NCI-H187 treated with DMSO at 0.1 percent for 48 hours (cell line): ENCODE data around the gene RERGL.
"Not testable (repeated sequence)": the region's sequence is repeated elsewhere in the genome, so short reads cannot be mapped to it uniquely, and the experiment has no call there.

Source experiments
- DNase-seq: peaks from one replicate; lab custom pipeline; 2025; lab: John Stamatoyannopoulos, UW

The RERGL gene, protein sequence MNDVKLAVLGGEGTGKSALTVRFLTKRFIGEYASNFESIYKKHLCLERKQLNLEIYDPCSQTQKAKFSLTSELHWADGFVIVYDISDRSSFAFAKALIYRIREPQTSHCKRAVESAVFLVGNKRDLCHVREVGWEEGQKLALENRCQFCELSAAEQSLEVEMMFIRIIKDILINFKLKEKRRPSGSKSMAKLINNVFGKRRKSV

GRCh38 chr12:18090093-18090492 is at the start of gene RERGL:
Gene RERGL, minus strand, starts transcription at chr12:18090193. Its CDS starts 53 bp downstream, at chr12:18090140.
- DNase-seq, result no peak

- no peak for DNase-seq
Measured at GRCh38 chr12:18139254-18139653, 49.3 kb upstream of the RERGL start.

DNA sequence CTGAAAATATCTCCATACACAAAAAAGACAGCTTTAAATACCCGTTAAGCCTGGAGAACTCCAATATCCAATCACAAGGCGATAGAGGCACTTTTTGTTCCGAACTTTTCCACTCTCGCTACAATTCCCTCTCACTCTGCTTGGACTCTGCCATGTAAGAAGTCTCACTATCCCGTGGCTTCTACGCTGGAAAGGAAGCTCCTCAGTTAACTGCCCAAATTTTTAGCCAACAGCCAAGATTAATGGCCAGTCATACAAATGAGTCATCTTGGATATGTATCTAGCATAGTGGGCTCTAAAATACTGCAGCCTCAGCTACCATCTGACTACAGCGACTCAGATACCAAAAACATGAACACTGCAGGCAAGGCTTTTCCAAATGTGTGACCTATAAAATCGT is 45.5 kb upstream of the RERGL start:
- DNase-seq, result no peak

DNA sequence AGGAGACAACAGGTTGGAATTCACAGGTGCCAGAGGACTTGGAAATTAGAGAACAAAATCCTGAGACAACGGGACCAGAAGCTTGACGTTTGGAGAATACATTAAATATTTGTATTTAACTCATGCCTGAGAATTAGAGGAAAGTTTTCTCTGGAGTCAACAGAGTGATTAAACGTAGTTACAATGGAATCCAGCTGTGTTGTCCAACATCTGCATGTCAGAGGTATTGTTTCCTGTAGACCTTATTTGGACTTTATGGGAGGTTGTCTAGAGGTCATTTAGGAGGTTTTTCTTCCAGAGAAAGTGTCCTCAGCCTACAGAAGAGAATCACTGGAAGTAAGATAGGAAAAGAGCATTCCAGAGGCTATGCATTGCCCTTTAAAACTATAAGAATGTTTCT is 45.1 kb upstream of the RERGL start:
- no peak for DNase-seq

DNA sequence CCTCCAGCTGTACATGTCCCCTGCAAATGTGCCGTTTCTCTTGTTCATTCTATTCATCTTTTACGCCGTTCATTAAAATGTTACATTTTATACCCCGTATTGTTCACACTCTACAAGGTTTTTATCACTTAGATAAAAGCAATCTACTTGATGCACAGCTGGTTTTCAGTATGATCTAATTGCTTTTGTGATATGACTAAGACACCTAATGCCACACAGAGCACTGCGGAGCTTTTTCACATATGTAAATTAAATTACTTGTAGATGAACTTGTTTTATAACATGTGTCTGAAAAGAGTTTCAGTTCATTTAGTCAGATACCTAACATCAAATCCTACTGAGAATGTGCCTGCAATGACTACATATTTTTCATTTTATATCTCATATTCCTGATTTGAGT is 40.9 kb upstream of the RERGL start:
- no peak for DNase-seq

DNA sequence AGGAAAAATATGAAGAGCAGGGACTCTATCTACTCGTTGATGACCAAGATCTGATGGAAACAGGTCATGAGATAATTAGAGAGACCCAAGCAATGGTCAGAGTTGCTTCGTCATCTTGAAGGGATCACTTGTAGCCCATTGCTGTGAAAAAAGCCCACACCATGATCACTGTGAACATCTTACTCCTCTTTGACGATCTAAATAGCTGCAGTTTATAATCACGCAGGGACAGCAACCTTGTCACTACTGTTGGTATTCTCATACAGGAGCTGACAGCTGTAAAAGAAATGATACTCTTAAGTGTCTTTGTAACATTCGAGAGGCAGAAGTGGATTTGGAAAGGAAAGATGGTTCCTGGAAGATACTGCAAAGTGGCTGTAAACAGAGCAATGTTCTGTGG is 33.7 kb upstream of the RERGL start:
- DNase-seq, result no peak

GRCh38 chr12:18120899-18121298 is 30.9 kb upstream of the RERGL start:
- DNase-seq, result no peak

DNA sequence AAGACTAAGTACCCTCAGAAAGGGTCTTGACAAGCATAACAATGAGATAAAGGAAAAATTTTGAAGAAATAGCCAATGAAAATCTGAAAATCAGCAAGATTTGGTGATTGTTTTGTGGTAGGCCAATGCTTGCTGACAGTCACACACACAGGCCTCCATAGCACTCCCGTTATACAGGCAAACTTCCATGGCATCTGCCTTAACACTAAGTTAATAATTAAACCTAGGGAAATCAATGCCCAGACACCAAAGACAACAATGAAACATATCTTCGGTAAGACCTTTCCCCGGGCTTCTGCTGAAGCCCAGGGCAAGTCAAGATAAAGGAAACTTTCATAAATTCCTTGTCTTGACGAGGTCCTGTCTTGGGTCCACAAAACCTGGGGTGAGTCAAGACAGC is 18.6 kb upstream of the RERGL start:
- DNase-seq, result no peak

DNA sequence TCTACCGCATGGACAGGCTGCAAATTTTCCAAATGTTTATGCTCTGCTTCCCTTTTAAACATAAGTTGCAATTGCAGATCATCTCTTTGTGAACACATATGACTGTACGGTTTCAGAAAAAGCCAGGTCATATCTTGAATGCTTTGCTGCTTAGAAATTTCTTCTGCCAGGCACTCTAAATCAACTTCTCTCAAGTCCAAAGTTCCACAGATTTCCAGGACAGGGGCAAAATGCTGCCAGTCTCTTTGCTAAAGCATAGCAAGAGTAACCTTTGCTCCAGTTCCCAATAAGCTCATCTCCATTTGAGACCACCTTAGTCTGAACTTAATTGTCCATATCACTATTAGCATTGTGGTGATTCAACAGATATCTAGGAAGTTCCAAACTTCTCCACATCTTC is 13.6 kb upstream of the RERGL start:
- DNase-seq, result no peak

- no peak for DNase-seq
Measured at GRCh38 chr12:18101043-18101442, 11.1 kb upstream of the RERGL start.

GRCh38 chr12:18084080-18084479 is 5.9 kb downstream of the RERGL start:
- no peak for DNase-seq

- no peak for DNase-seq
Measured at GRCh38 chr12:18079541-18080246, 10.3 kb downstream of the RERGL start.

GRCh38 chr12:18074001-18074400 is 16.0 kb downstream of the RERGL start:
- DNase-seq, result no peak

DNA sequence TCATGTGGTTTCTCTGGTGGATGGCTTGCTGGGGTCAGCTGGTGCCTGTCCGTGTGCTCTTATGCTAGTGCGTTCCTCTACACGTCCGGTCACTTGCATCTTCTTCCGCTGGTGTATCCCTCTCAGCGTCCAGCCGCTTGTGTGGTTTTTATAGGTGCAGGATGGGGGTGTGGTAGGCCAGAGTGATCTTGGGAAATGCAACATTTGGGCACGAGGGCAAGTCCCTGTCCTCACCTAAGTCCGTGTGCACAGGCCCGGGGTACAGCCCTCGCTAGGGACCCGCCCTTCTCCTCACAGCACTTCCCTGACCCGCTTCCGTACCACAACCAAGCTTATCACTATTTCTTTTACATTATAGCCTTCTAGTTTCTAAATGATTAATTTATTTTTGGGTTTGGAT is 17.3 kb downstream of the RERGL start:
- no peak for DNase-seq

DNA sequence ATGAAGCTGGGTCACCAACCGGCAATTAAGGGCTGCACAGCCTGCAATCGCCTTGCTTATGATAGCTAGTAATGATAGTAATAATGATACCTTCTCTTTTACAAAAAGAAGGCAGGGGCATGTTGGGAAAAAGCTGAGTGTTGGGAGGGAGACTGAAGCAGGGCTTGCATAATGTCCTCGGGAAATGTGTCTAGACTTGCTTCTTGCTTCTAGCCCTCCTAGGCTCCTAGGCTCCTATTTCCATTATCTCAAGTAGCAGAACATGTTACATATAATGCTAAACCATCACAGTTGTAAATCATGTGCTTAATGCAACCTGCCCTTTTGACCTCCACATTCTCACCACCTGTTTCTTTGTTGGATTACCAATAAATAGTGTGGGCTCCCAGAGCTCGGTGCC is 18.7 kb downstream of the RERGL start:
- no peak for DNase-seq

DNA sequence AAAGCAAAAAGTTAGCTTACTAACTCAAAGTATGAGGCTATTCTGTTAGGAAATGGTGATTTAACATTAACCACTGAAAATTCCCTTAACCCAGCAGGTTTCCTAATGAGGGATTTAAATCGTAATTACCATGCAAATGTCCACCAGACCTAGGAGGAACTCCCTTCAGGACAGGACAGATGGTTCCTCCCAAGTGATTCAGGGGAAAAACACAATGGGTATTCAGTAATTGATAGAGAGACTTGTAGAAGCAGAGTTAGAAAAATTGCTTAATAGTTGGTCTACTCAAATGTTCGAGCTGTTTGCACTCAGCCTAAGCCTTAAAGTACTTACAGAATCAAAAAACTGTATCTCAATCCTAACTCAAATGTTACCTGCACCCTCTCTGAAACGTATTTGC is 21.6 kb downstream of the RERGL start:
- no peak for DNase-seq

DNA sequence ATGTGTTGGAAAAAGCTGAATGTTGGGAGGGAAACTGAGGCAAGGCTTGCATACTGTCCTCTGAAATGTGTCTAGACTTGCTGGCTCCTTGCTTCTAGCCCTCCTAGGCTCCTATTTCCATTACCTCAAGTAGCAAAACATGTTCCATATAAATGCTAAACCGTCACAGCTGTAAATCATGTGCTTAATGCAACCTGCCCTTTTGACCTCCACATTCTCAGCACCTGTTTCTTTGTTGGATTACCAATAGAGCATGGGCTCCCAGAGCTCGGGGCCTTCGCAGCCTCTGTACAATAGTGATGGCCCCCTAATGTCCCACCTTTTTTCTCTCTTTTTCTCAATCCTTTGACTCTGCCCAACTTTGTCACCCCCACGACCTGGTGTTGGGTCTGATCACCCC is 23.3 kb downstream of the RERGL start:
- no peak for DNase-seq

DNA sequence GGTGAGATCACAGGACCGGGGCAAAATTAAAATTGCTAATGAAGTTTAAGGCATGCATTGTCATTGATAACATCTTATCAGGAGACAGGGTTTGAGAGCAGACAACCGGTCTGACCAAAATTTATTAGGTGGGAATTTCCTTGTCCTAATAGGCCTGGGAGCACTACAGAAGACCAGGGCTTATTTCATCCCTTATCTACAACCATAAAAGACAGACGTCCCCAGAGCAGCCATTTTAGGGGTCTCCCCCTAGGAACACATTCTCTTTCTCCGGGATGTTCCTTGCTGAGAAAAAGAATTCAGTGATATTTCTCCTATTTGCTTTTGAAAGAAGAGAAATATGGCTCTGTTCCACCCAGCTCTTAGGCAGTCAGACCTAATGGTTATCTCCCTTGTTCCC is 27.1 kb downstream of the RERGL start:
- not testable (repeated sequence) for DNase-seq

DNA sequence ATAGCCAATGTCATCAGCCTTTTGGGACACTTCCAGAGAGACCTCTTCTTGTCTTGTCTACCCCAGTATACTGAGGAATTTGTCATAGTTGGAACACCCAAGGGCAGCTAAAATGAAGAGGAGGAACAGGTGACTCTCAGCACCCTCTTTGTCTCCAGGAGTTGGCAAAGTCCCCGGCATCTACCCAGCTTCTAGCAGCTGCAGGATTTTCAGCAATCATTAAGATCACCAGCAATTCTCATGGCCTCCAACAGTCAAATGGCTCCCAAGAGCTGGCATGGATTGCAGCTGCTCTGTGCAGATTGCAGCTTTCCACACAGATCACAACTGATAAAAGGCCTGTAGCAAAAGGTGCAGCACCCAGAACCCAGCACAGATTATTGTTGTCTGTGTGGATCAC is 32.9 kb downstream of the RERGL start:
- no peak for DNase-seq

DNA sequence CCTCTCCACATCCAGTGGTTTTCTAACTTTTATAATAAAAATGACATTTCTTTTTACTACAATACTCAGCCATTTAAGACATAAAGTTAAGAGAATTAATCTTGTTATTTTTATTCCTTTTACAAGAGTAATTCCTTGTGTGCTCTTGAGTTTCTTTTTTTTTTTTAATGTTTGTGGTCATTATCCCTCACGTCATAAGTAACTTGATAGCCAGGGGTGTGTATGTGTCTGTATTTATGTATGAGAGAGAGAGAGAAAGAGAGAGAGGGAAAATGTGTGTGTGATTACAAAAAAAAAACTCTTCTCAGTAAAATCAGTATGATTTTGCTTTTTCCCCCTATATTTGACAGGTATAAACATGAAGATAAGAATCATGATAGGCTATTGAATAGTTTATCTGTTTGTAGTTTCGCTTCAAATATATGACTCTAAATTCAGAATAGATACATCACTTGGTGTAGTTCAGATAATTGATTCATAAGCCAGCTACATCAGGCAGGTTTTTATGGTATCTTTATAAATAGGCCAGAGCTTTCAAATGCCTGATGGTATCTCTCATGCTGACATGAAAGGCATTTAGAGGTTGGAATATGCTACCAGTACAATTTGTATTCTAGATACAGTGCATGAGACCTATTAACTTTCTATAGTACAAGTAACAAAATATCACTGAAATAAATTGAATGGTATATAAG is 34.9 kb downstream of the RERGL start:
- DNase-seq, result no peak

GRCh38 chr12:18045446-18045992 is 44.5 kb downstream of the RERGL start:
- DNase-seq, result no peak

DNA sequence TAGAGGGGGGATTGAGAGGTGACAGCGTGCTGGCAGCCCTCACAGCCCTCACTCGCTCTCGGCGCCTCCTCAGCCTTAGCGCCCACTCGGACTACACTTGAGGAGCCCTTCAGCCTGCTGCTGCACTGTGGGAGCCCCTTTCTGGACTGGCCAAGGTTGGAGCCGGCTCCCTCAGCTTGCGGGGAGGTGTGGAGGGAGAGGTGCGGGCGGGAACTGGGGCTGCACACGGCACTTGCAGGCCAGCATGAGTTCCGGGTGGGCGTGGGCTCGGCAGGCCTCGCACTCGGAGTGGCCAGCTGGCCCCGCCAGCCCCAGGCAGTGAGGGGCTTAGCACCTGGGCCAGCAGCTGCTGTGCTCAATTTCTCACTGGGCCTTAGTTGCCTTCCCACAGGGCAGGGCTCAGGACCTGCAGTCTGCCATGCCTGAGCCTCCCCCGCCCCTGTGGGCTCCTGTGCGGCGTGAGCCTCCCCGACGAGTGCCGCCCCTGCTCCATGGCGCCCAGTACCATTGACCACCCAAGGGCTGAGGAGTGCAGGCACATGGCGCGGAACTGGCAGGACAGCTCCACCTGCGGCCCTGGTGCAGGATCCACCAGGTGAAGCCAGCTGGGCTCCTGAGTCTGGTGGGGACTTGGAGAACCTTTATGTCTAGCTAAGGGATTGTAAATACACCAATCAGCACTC is 49.8 kb downstream of the RERGL start:
- DNase-seq, result not testable (repeated sequence)
